B cell (primary cell): Measurements from ENCODE around the gene CEL. TPM values are rescaled to one million over a fixed set of nuclear protein-coding genes. Genes with fewer than 3 reads are reported as not detected.

Experiments used
- ATAC-seq: fragments of 200-7000 bp; cut with Tn5 transposase; one replicate; pipeline ENCODE4 v1.10.0; 2021; ENCODE audit warnings: low read depth, mild to moderate bottlenecking, moderate number of reproducible peaks, moderate library complexity
- CTCF ChIA-PET: fragments of 350-600 bp; sonication (Branson Sonifier 250); formaldehyde crosslinking; loops from one replicate; lab custom pipeline; 2021; ENCODE audit warnings: antibody characterized with exemption, inconsistent platforms; lab: Charles Lee
- POLR2A ChIA-PET: fragments of 350-600 bp; sonication (Branson Sonifier 250); formaldehyde crosslinking; loops from one replicate; lab custom pipeline; 2021; ENCODE audit warnings: antibody characterized with exemption; lab: Charles Lee
- DNase-seq: peaks from one replicate; pipeline ENCODE4 v3.0.0; 2013
- H2AFZ ChIP-seq: 2 replicates; pipeline ENCODE4 v1.6.1; 2012; ENCODE audit warnings: mild to moderate bottlenecking, low read depth, low read length; ENCODE audit not compliant: insufficient read depth, poor library complexity, severe bottlenecking
- H3K27ac ChIP-seq, 2 donors: 1 replicate in 1 of 2; 2 replicates in 1 of 2; pipeline ENCODE4 v1.5.1; 2012 to 2013; ENCODE audit warnings: low read length in 2 of 2, mild to moderate bottlenecking in 2 of 2, moderate library complexity in 1 of 2
- H3K27me3 ChIP-seq, 4 experiments: fragments of 200-600 bp in 1 of 4; sonication (generic) in 1 of 4; replicated peaks in 1 of 4; 1 replicate in 2 of 4; 2 replicates in 2 of 4; pipeline versions ENCODE4 v1.6.1 to v1.7.0; 2013 to 2016; ENCODE audit warnings: low read length in 3 of 4, mild to moderate bottlenecking in 2 of 4, mixed read lengths in 1 of 4, moderate library complexity in 1 of 4; ENCODE audit not compliant: insufficient read depth in 4 of 4, control insufficient read depth in 3 of 4; ENCODE audit errors: control extremely low read depth in 1 of 4
- H3K36me3 ChIP-seq, 2 experiments: replicated peaks in 1 of 2; 1 replicate in 1 of 2; 2 replicates in 1 of 2; pipeline versions ENCODE4 v1.6.1 to v1.7.1; 2013; ENCODE audit warnings: low read length in 1 of 2; ENCODE audit not compliant: insufficient read depth in 2 of 2, control insufficient read depth in 1 of 2; ENCODE audit errors: control extremely low read depth in 1 of 2, extremely low read depth in 1 of 2
- H3K4me1 ChIP-seq, 2 donors: fragments of 200-600 bp in 1 of 2; sonication (generic) in 1 of 2; 1 replicate in 1 of 2; 2 replicates in 1 of 2; pipeline versions ENCODE4 v1.5.1 to v1.6.1; 2013 to 2017; ENCODE audit warnings: low read length in 2 of 2; ENCODE audit not compliant: control insufficient read depth in 2 of 2, insufficient read depth in 2 of 2
- H3K4me2 ChIP-seq: replicated peaks from 2 replicates; pipeline ENCODE3; 2012; ENCODE audit warnings: mild to moderate bottlenecking, low read depth, low read length; ENCODE audit not compliant: poor library complexity, severe bottlenecking
- H3K4me3 ChIP-seq, 5 experiments: fragments of 200-600 bp in 1 of 5; sonication (generic) in 1 of 5; 1 replicate in 3 of 5; 2 replicates in 2 of 5; pipeline versions ENCODE4 v1.5.1 to v1.7.0; 2011 to 2016; ENCODE audit warnings: low read length in 4 of 5, mild to moderate bottlenecking in 4 of 5, low read depth in 2 of 5, control low read depth in 1 of 5, moderate library complexity in 1 of 5; ENCODE audit not compliant: insufficient read depth in 1 of 5; ENCODE audit errors: control extremely low read depth in 1 of 5, extremely low read depth in 1 of 5
- H3K79me2 ChIP-seq: fragments of 200-600 bp; sonication (generic); one replicate; pipeline ENCODE4 v1.6.0; 2016; ENCODE audit warnings: low read length; ENCODE audit not compliant: control insufficient read depth, insufficient read depth
- H3K9ac ChIP-seq: fragments of 200-600 bp; sonication (generic); 2 replicates; pipeline ENCODE4 v1.6.1; 2017; ENCODE audit warnings: mild to moderate bottlenecking, low read length, moderate library complexity
- H3K9me3 ChIP-seq, 3 donors: one replicate each; pipeline versions ENCODE4 v1.6.1 to v1.7.1; 2013; ENCODE audit warnings: low read length in 2 of 3; ENCODE audit not compliant: control insufficient read depth in 2 of 3, insufficient read depth in 1 of 3; ENCODE audit errors: control extremely low read depth in 1 of 3
- H4K20me1 ChIP-seq: 2 replicates; pipeline ENCODE4 v1.6.0; 2012; ENCODE audit warnings: mild to moderate bottlenecking, low read length; ENCODE audit not compliant: insufficient read depth, control insufficient read depth, poor library complexity, severe bottlenecking
- H3K27ac Mint-ChIP-seq: one replicate; pipeline ENCODE4 v1.8.0; 2021; ENCODE audit warnings: mixed read lengths
- H3K27me3 Mint-ChIP-seq: one replicate; pipeline ENCODE4 v1.8.0; 2021; ENCODE audit warnings: mixed read lengths
- H3K4me1 Mint-ChIP-seq: one replicate; pipeline ENCODE4 v1.8.0; 2021; ENCODE audit warnings: mixed read lengths
- H3K4me3 Mint-ChIP-seq: one replicate; pipeline ENCODE4 v1.8.0; 2021; ENCODE audit warnings: mixed read lengths
- H3K9me3 Mint-ChIP-seq: one replicate; pipeline ENCODE4 v1.8.0; 2022; ENCODE audit warnings: mixed read lengths; ENCODE audit not compliant: insufficient read depth
- EZH2 ChIP-seq: IDR thresholded peaks from 2 replicates; pipeline ENCODE4 v1.6.1; 2012; ENCODE audit warnings: borderline replicate concordance, low read depth, mild to moderate bottlenecking, moderate library complexity, low read length; ENCODE audit not compliant: insufficient read depth, poor library complexity, severe bottlenecking
- WGBS: methylation state at CpG from one replicate; pipeline ENCODE4 v1.1.5; 2013; ENCODE audit warnings: missing lambda C conversion rate; ENCODE audit not compliant: insufficient coverage; 5-methylcytosine and 5-hydroxymethylcytosine counted together
- intact Hi-C: fragments of 100-400 bp; cut with micrococcal nuclease; formaldehyde crosslinking; loops from one replicate; pipeline ENCODE4 v1.10.0; 2022
- polyA plus RNA-seq: library from polyadenylated mRNA; depleted of rRNA; stranded (reverse); fragments of >200 nt; gene quantifications from 2 replicates; pipeline ENCODE4 v1.2.3, GENCODE V29; 2012
- total RNA-seq, 2 donors: library from RNA; stranded (reverse); fragments of 120-200 nt in 1 of 2; gene quantifications; 1 replicate in 1 of 2; 2 replicates in 1 of 2; pipeline versions ENCODE4 v1.2.3 to v1.2.4, GENCODE V29; 2013 to 2022
- TF ChIP-seq, protein P1 (sequence below): fragments of 200-600 bp; IDR thresholded peaks from one replicate; pipeline ENCODE4 v1.8.0; 2022; ENCODE audit warnings: antibody characterized with exemption, mild to moderate bottlenecking

CEL gene
- total and polyA plus RNA-seq, 2 donors (not counting 1 experiment from before 2014, with no cell fraction given), result 0.51 to 0.57 TPM

DNA sequence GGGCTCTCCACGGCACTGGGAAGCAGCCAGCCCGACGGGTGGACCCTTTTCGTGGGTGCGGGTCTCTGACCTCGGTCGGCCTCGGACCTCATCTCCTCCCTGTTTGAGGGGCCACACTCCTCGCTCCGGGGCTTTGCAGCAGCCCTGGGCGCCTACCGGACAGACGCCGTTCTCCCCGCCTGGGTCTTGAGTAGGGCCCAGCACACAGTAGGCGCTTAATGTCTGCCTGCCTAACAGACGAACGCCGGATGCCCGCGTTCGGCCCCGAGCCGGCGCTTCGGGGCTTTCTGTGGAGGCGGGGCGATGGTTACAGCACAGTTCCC, 31.8 kb upstream of the CEL start:
- H3K4me3 Mint-ChIP-seq, result peak overlapping the region; percentile 97
- Histone ChIP-seq H3K27me3 (no peaks in the 10 kb centered on the region), H3K4me1 (peaks cover 20 to 24% of the 10 kb centered on the region in 2 donors), H3K27ac (peak overlapping the region; percentile 87 to 96), H3K79me2 (peaks cover 55% of the 10 kb centered on the region), H4K20me1 (peaks cover 5% of the 10 kb centered on the region), H3K9ac (peak overlapping the region; percentile 94), H3K36me3 (peaks cover 0 to 5% of the 10 kb centered on the region in 2 experiments), H2AFZ (peak overlapping the region; percentile 100), H3K4me2 (peak overlapping the region; percentile 89), H3K9me3 (no peaks in the 10 kb centered on the region), H3K4me3 (peak overlapping the region; percentile 87 to 99 (median 95))
- DNase-seq, result no peak
- H3K4me1 Mint-ChIP-seq, result peaks cover 46% of the 10 kb centered on the region
- peak; percentile 4 for ATAC-seq
- intact Hi-C loops, result loop anchor here (1.0 to 5.0 kb wide), 3 partner anchors 114 to 387 kb away; partner anchors contain the start of genes REXO4, STKLD1 and SURF4
- no peak for TF ChIP-seq EZH2
- TF ChIP-seq, protein P1, sequence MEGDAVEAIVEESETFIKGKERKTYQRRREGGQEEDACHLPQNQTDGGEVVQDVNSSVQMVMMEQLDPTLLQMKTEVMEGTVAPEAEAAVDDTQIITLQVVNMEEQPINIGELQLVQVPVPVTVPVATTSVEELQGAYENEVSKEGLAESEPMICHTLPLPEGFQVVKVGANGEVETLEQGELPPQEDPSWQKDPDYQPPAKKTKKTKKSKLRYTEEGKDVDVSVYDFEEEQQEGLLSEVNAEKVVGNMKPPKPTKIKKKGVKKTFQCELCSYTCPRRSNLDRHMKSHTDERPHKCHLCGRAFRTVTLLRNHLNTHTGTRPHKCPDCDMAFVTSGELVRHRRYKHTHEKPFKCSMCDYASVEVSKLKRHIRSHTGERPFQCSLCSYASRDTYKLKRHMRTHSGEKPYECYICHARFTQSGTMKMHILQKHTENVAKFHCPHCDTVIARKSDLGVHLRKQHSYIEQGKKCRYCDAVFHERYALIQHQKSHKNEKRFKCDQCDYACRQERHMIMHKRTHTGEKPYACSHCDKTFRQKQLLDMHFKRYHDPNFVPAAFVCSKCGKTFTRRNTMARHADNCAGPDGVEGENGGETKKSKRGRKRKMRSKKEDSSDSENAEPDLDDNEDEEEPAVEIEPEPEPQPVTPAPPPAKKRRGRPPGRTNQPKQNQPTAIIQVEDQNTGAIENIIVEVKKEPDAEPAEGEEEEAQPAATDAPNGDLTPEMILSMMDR, result no peak
- ChIA-PET CTCF (interaction anchor here (1.0 to 4.3 kb wide), 7 partner anchors 8 to 156 kb away, joined by 4 to 53 read pairs (median 7); partner anchors contain the start of gene GBGT1), POLR2A (interaction anchor here (0.9 to 2.0 kb wide), 8 partner anchors 8 to 756 kb away, joined by 3 to 10 read pairs (median 4); partner anchors contain the start of genes CACFD1, SLC2A6 and SURF6)
- H3K27me3 Mint-ChIP-seq, result no peaks in the 10 kb centered on the region
- peak overlapping the region; percentile 98 for H3K27ac Mint-ChIP-seq
- no peaks in the 10 kb centered on the region for H3K9me3 Mint-ChIP-seq
- WGBS, result under 1% methylated on average over 28 of the region's 28 CpGs
